Adrenal gland (tissue), 5 donors: ENCODE results near the gene BCAS3.

Experiments used
- CTCF ChIP-seq, 6 experiments: fragments of 450-650 bp in 4 of 6; fragments of 200-600 bp in 2 of 6; sonication (generic) in 1 of 6; IDR thresholded peaks; 1 replicate in 5 of 6; 2 replicates in 1 of 6; pipeline versions ENCODE4 v1.5.1 to v1.8.0; 2016 to 2021; ENCODE audit warnings: antibody characterized with exemption in 6 of 6, mild to moderate bottlenecking in 2 of 6, moderate library complexity in 1 of 6
- POLR2A ChIP-seq, 2 donors: fragments of 450-650 bp; IDR thresholded peaks; one replicate each; pipeline ENCODE4 v1.6.1; 2017; ENCODE audit warnings: antibody characterized with exemption in 2 of 2, mild to moderate bottlenecking in 2 of 2, moderate library complexity in 1 of 2
- donor health status: DM: no; HTN: no; CAD: no.

- no peak for TF ChIP-seq CTCF (IDR thresholded peaks at IDR 0.05)
- TF ChIP-seq POLR2A (IDR thresholded peaks at IDR 0.05), result no peak
Observed at GRCh38 chr17:61088556-61088955, 410.9 kb downstream of the BCAS3 start.
